ENCODE results near the gene RANGAP1.
"Not testable (repeated sequence)": the region's sequence is repeated elsewhere in the genome, so short reads cannot be mapped to it uniquely, and the experiment has no call there.

RANGAP1 gene

DNA sequence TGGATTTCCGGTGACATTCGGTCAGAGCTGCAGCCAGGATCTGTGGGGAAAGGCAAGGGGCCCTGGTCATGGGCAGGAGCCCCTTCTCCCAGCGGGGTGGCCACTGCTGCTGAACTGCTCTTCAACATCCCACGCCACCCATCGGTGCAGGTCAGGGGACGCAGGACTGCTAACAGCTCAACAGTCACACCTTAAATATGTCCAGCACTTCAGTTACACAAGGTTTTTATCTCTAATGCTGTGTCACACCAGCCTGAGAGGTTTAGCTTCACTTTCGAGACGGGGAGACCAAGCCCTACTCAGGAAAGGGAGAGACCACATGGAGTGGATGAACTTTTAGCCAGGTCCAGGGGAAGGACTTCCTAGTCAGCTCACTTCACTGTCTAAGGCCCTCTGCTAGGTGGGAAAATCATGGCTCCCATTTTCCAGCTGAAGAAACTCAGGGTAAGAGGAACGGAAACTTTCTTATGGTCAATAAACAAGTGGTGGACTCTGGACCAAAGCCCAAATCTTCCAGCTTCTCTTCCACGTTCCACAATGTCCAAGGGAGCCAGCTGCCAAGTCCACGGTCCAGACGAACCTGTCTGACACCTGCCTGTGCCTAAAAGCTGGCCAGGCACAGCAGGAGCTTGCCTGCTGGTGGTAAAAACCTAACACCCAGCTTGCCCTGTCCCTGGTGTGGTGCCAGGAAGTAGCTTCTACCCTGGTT is 24.3 kb downstream of the RANGAP1 start:
- no peak for DNase-seq (ENCODE audit: low read depth)
- TF ChIP-seq CTCF (conservative IDR thresholded peaks at IDR 0.05; ENCODE audit: control insufficient read depth, insufficient read depth, low read depth, low read length) = no peak

DNA sequence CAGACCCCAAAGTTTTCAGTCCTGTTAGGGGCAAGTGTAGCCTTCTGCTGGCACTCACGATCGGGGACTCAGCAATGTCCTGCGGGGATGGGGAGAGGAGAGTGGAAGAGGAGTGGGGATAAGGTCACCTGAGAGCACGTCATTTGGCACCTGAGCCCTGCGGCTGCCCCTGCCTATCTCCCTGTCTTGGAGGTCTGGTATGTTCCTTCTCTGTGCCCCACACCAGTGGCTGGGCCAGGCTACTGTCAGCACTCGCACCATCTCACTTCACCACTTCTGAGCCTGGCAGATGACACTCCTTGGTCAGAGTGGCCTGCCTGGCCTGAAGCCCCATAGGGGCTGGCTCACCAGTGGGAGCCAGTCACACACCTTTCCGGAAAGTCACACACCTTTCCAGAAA is 25.1 kb downstream of the RANGAP1 start:
- no peak for DNase-seq (ENCODE audit: low read depth)
- no peak overlapping the region for H3K4me3 ChIP-seq (ENCODE audit: control insufficient read depth, low read depth, low read length)
- TF ChIP-seq CTCF (conservative IDR thresholded peaks at IDR 0.05; ENCODE audit: control insufficient read depth, insufficient read depth, low read depth, low read length) = no peak

More for the DNA sequence above, 24.3 kb downstream of the RANGAP1 start:
- no peak overlapping the region for H3K4me3 ChIP-seq (ENCODE audit: control insufficient read depth, low read depth, low read length)

- not testable (repeated sequence) for DNase-seq (ENCODE audit: low read depth); H3K4me3 ChIP-seq (ENCODE audit: control insufficient read depth, low read depth, low read length)
These were observed 26.2 kb downstream of the RANGAP1 start for GRCh38 chr22:41259756-41260155.

DNA sequence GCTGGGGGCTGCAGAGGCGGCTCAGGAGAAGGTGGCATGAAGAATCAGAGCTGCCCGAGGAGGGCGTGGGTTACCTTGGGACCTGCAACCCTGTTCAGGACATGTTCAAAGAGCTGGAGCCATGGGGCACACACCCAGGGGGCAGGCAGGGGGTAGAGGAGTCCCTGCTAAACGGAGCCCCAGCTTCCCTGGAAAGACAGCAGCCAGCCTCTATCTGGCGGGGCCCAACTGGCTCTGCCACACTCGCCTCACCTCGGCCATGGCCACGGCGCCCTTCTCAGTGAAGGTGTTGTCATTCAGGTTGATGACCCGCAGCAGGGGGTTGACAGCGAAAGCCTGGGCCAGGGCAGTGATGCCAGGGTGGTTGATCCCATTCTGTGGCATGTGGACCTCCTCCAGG is 28.3 kb downstream of the RANGAP1 start:
- no peak for DNase-seq (ENCODE audit: low read depth)
- TF ChIP-seq CTCF (conservative IDR thresholded peaks at IDR 0.05; ENCODE audit: control insufficient read depth, insufficient read depth, low read depth, low read length) = no peak
- no peak overlapping the region for H3K4me3 ChIP-seq (ENCODE audit: control insufficient read depth, low read depth, low read length)

DNA sequence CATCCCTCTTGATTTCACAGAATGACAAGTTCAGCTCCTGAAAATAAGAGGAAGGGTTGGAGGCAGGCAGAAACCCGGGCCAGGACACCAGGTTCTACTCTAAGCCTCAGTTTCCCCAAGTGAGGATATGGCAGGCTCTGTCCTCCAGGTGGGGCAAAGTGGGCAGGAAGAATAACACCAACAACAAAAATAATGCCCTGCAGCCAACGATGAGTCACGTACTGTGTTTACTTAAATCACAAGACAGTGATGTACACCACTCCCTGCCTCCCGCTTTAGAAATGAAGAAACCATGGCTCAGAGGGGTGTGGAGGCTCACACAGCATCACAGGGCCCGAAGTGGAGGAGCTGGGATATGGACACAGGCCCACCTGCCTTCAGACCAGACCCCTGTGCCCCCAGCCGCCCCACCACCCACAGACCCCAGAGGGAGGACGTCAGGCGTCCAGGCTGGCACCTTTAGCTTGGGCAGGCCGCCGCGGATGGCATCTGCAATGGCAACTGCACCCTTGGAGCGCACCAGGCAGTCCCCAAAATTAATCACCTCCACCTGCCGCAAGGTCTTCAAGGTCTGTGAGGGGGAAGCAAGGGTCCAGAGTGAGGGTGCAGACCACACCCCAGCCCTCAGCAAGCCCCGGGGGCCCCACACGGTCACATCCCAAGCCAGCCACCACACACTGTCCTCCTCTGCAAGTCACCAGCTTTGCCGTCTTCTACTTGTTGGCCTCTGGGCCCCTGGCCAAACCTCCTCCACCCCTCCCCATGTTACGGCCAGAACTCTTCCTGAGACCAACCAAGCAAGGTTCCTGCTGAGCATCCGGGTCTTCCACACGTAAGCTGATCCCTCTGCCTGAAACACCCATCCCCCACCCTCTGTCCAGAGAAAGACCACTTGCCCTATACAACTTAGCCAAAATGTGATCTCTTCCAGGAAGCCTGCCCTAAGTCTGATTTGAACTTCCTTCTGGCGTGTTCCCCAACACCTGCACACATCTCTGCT is 29.4 kb downstream of the RANGAP1 start:
- peak; percentile 16 for TF ChIP-seq CTCF (conservative IDR thresholded peaks at IDR 0.05; ENCODE audit: control insufficient read depth, insufficient read depth, low read depth, low read length)
- DNase-seq (ENCODE audit: low read depth) = peak; percentile 79
- no peak overlapping the region for H3K4me3 ChIP-seq (ENCODE audit: control insufficient read depth, low read depth, low read length)

- H3K4me3 ChIP-seq (ENCODE audit: control insufficient read depth, low read depth, low read length) = no peak overlapping the region
- no peak for DNase-seq (ENCODE audit: low read depth)
- TF ChIP-seq CTCF (conservative IDR thresholded peaks at IDR 0.05; ENCODE audit: control insufficient read depth, insufficient read depth, low read depth, low read length) = no peak
These were observed 31.8 kb downstream of the RANGAP1 start for GRCh38 chr22:41254230-41254629.

DNA sequence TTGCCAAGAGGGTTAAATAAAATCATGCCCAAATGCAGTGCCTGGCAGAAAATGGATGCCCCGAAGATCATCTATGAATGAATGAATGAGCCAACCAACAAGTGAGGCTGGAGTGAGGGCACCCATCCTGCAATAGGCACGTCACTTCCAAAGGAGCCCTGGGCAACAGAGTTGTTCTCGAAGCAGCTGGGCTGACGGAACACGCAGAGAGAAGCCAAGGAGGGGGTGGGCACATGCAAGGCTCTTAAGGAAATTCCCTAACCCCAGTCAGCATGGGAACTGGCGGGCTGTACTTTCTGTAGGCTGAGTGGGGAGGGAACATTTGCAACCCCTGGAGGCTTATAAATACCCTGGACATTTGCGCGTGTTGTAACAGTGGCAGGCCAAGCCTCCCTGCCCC is 33.6 kb downstream of the RANGAP1 start:
- H3K4me3 ChIP-seq (ENCODE audit: control insufficient read depth, low read depth, low read length) = no peak overlapping the region
- TF ChIP-seq CTCF (conservative IDR thresholded peaks at IDR 0.05; ENCODE audit: control insufficient read depth, insufficient read depth, low read depth, low read length) = no peak
- DNase-seq (ENCODE audit: low read depth) = no peak

All from fibroblast of mammary gland (primary cell).